ENCODE data around the gene CHRM4.

Gene CHRM4

DNA sequence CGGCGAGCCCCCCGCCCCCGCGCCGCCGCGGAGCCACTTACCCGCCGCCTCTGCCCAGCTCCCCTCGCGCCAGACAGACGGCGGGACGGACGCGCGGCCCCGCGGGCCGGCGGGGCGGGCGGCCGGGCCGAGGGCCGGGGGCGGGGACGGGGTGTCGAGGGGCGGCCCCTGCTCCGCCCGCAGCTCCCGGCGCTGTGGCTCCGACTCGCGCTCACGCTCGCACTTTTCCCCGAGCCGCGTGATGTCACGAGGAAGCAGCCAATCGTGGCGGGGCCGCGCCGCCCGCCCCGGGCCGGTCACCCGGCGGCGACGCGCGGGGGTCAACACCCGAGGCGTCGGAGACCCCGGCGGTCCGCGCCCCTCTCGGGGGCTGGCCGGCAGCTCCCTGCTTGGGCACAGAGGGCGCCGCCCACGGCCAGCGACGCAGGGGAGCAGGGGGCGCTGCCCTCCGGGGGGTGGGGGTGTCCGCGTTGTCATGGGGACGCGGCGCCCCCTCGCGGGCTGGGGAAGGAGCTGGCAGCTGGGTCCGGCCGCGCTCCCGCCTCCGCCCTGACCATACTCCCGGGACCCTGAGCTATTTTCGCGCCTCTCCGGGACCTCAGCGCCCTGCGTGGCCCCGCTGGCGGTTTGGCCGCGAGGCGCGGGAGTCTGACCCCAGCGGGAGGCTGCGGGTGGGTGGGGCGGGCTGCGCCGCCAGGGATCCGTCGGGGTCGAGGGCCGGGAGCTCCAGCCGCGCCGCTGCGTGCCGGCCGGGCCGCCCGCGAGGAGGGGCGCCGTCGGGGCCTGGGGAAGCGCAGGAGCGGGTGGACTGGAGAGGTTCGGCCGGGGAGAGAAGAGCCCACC lies at the start of gene CHRM4:
Gene CHRM4 (minus strand): TSS at position 199 of the 843 bp plus-strand sequence. CDS start 5,219 bp downstream, outside the sequence.
- peak; percentile 40 for DNase-seq

DNA sequence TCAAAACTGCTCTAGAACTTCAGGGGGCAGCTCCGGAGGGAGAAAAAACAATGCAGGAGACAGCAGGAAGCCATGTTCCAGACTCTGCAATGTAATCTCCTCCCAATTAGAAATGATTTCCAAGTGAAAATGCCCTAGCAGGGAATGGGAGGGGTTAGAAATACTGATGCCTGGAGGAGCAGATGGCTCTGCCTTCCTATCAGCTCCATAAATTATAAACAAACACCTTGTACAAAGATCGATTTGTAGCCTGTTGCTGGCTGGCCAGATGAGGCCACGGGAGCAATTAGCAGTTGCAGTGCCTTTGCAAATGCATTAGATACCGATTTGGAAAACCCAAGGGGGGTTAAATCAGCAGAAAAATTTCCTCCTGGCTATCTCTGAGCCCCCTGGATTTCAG lies 46.6 kb upstream of the CHRM4 start:
- DNase-seq = no peak

DNA sequence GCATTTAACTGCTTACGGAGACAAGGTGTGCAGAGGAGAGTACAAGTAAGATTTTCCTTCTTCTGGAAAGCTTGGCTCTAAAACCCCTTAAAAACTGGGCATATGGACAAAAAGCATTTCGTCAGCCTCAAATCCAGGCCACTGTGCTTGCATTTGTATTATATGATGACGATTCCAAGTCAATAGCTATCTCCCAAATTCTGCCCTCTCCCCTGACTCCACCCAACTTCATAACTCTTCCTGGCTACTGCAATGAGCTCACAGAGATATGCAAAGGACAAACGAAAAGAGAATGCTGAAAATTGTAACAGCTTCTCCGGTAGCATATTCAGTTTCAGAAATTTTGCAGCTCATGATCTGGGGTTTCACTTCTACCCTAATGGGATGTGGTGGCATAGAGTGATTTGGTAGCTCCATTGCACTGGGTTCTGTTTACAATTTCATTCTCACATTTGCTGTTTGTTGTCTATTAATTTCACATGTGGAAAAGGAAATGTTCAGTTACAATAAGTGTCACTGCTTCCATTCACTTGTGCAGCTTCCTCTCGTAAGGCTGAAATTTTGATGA lies 45.6 kb upstream of the CHRM4 start:
- no peak for DNase-seq

DNA sequence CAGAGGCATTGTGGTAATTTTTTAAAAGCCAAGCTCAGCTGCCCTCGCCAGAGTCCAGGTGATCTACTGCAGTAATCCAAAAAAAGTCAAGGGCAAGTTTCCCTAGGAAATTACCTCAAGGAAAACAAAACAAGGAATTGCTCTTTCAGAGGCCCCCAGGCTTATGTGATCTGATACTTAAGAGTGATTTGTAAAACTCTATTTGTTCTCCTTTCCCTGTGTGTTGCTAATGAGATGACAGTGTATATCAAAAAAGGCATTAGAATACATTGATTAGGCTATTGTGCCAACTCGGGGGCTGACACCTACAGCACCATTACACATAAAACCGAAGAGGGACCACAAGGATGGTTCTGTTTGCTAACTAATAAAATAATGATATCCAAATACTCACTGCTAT lies 44.5 kb upstream of the CHRM4 start:
- DNase-seq = no peak

DNA sequence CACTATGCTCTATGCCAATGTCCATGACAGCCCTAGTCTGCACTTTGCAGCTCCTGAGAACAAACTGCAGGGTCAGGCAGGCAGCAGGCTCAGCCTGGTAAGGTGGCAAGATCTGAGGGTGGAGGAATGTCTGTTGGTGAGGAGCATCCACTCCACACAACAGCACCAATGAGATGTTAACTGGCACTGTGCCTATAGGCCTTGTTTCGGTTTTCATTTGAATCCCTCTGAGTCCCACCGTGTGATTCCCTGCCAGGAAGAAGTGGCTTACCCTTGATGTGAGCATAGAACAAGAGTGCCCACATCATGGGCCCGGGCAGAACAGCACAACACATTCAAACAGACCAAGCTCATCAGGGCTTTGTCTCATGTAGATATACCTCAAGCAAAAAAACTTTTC lies 44.1 kb upstream of the CHRM4 start:
- DNase-seq = no peak

DNA sequence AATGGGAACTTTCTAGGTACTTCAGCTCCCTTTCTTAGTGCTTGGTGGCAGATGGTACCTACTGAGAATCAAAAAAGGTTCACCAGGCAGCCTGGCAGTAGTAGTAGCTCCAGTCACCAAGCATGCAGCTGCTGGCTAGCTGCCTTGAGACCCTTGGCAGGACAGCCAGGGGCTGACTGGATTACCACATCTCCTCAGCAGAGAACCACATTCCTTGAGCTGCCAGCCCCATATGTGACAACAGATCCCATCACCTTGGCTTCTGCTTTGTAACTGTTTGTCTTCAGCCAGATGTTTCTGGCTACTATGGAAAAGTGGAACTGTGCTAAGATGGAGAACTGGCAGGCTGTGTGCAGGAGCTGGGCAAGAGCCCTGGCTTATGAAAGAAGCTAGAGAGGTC lies 39.6 kb upstream of the CHRM4 start:
- DNase-seq = no peak

DNA sequence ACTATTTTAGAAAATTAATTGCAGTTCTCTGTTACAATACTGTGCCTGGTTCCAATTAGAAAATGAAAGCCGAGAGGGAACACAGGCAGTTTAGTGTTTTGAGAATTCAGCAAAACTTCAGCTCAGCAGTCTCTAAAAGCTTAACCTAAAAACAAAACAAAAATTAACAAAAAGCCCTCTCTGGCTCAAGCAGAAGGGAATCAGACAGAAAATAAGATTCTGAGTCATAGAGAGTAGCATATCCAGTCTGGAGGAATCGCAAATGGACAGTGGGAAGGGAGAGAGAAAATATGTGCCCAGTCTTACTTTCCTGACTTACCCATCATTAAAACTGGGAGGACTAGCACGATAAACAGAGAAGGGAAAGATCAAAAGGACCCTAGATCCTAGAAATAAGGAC lies 38.1 kb upstream of the CHRM4 start:
- no peak for DNase-seq

DNA sequence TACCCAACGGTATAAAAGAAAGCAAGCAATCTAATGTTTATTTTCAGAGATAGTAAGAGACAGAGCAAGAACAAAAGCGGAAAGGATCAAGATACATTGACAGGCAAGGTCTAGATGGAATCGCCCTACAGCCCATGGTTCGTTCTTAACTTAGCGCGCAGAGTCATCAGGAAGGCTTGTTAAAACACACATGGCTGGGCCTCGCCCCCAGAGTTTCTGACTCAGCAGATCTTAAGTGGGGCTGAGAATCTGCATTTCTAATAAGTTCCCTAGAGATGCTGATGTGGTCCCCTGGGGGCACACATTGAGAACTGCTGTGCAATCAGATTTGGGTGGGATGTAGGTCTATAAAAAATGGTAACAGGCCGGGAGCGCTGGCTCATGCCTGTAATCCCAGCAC lies 35.8 kb upstream of the CHRM4 start:
- DNase-seq = no peak

DNA sequence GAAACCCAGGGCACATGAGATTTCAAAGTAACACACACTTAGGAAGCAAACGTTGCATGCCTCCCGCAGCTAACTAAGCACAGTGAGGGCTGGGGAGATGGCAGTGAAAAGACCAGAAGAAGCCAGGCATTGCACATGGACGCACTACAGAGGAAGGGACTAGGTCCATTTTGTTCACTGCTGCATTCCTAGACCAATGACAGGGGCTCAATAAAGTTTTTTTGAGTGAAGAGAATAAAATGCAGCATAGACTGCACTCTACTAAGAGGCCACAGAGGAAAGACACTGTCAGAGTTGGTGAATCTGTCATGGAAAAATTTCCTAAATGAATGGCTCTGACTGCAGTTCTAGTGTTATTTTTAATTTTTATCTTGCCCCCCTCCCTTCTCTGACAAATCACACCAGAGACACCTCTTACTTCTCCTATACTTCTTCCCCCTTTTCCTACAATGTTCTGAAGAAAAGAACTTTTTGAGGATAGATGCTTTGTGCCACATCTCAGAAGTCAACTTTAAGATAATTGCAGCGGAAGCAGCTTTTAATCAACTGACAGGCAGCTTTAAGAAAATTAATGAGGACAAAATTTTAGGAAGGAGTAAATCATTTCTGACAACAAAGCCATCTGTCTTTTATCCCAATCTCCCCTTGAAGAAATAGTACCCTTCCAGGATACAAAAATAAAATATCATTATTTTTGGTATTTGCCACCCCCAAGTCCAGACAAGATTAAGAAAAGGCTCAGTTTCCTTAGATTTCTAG lies 34.8 kb upstream of the CHRM4 start:
- DNase-seq = no peak

DNA sequence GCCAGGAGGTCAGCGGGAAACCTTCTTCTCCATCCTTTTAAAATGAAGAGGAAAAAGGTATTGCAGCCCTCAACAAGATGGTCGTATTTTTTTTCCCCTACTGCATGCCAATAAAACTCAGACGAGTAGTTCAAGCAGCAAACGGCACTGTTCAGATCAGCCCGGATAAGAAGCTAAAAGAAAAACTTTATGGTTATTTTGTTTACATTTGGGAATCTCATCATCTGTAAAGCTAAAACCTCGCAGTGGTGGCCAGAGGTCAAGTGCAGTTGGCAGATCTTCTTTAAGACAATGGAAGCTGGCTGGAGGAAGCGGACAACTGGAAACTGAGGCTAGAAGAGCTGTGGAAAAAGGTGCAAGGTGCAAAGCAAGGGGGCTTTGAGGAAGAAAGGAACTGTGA lies 31.0 kb upstream of the CHRM4 start:
- no peak for DNase-seq

DNA sequence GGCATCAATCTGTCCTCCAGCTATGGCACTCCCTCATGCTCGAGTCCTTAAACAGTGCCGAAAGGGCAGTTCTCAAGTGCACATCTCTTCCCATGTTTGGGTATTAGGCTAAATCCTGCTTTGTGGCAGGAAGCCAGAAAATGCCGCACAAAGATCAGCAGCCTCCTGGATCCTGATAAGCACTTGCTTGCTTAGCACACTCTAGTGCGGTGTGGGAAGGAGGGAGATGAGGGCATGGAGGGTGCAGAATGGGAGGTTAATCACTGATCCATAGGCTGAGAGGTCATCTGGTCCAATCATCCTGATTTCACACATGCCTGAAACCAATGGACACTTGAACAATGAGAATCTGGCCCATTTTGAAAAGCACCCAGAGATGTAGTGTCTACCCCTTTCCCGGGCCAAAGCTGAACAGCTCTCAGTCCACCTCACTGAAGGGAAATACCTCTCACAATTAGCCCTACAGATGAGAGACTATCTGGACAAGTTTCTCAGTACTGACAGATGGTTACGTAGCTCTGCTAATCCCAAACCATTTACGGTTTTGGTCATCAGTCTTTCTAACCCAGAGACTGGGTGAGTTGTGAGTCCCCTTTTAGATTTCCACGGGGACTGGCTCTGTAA lies 29.8 kb upstream of the CHRM4 start:
- no peak for DNase-seq

DNA sequence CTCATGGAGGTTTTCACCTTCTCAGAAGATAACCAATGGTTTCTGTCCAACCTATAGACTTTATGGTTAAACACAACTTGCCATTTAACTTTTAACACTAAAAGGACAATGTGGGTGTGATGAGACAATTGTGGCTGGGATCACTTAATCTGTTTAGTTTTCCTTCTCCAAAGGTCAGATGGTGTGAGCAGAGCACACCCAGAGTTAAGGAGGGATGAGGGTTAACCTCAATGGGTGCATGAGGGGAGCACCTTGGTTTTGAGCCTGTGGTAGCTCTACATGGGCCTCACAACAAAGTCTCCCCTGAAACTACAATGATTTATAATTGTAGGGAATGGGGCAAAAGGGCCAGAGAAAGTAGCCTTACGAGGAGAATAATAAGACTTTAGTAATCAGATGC lies 28.9 kb upstream of the CHRM4 start:
- DNase-seq = no peak

DNA sequence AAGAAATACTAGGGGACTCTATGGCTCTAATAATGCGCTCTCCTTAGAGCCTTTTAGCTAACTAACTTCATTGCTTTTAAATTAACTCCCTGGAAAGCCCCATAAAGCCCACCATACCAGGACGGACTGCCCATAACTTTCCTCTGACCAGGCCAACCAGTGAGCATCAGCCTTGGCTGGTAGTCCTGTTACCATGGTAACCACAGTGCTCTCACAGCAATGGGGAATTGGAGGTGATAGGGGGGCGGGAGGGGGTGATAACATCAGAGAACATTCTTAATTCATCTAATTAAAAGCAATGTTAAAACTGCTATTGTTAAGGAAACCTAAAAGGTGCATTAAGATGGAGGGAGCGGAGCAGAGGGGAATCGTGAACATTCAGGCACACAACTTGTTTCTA lies 27.2 kb upstream of the CHRM4 start:
- DNase-seq = no peak

DNA sequence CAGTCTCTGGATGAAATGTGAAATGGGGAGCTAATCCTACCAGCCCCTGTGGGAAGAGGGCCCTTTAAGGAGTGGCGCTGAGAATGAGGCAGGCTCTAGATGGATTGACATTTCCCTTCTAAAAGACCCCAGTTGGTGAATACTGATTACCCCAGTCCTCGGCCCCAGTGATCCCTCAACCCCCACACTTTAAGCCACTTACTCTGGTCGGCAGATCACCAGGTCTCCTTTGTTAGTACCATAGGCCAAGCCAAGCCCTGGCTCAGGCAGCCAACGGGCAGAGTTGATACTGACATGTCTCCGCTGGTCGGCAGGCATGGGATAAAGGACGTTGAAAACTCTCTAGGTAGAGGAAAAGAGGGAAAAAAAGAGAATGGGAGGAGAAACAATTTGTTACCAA lies 26.1 kb upstream of the CHRM4 start:
- no peak for DNase-seq

DNA sequence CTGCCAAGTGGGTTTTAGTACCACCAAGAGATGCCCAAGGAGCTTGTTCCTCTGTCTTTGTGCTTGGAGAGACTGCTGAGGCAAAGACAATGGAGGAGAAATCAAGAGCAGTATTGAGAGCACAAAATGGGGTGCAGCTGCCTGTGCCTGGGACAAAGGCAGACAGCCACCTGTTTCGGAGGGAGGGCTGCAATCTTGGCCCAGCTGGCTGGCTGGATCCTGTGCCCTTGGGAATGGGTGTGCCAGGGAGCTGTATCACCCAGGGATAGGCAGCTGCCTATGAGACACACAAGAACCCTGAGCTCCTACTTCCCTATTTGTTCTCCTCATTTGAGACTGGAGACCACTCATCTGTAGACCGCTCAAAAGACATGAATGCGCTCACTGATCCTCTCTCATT lies 23.3 kb upstream of the CHRM4 start:
- no peak for DNase-seq

DNA sequence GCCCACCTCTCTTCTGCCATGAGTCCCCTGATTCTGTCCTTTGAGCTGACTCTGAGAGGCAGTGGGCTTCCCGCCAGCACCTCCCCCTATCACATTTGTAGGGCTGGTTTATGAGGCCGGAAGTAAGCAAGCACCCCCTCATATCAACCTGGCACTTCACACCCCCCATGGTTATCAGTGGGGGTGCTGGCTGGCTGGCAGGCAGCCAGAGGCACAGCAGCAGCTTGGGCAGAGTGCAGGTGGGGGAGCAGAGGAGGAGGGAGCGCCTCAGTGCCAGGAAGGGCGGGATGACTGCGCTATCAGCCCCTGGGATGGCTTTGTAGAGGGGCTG lies 22.9 kb upstream of the CHRM4 start:
- DNase-seq = peak; percentile 81

DNA sequence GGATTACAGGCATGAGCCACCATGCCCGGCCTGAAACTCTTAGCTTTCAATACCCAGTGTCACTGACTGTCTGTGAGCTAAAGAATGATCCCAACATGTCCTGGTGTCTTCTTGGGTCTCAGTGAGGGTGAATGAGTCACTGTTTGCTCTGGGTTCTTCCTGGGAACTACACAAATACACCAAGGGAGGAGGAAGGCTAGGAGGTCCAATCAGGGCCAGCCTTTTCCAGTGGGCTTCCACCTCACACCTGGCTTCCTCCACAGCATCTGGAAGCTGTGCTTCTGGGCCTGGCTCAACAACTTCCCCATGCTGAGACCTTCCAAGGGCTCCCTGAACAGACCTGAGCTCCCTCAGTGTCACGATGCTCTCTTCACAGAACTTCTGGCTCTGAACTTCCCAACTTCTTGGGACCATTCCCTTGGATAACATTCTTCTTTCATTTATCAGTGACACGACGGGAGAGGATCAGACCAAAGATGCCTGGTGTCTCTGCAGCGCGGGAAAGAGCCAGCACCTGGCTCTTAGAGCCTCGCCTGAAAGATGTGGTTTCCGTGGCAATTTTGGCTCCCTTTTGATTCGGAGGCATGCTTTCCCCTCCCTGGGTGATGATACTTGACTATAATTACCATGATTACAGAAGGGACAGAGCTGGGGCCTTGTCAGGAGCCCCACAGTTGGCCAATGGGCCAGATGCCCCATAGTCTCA lies 22.3 kb upstream of the CHRM4 start:
- peak; percentile 81 for DNase-seq

DNA sequence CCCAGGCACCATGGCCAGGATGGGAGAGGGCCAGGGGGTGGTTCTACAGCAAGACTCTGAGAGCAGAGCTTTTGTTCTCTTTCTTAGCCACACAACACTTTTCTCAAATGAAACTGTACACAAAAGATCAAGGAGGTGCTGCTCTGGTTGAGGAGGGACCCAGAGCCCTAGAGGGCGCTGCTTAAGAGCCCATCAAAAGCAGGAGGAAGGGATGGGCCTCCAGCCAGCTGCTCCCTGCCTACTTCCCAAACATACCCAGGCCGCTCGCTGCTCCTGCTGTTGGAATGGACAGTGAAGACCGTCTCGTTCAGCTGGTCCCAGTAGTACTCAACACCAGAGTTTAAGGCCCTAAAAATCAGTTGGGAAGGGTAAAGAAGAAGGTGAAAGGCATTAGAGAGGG lies 18.4 kb upstream of the CHRM4 start:
- no peak for DNase-seq

DNA sequence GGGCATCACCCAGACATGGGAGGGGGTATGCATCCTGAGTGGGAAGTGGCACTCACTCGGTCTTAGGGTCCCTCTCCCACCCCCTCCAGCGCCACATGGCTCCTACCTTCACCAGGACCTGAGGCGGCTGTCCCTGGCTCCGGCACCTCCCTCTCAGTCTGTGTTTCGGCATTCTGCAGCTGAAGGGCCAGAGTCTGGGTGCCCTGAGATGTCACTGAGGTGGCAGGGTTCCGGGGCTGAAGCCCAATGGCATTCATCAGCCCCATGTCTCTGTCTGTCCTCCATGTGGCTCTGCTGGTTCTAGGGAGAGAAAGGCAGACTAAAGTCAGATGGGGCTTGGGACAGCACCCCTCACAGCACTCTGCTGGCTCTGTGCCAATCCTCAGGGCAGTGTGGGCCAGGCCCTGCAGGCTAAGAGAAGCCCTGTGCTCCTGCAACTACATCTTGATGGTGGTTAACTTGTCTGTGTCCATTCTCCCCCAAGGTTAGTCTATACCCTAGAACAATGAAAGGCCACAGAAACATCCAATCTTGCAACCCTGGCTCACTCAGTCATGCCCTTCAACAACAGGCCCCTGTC lies 16.9 kb upstream of the CHRM4 start:
- no peak for DNase-seq

DNA sequence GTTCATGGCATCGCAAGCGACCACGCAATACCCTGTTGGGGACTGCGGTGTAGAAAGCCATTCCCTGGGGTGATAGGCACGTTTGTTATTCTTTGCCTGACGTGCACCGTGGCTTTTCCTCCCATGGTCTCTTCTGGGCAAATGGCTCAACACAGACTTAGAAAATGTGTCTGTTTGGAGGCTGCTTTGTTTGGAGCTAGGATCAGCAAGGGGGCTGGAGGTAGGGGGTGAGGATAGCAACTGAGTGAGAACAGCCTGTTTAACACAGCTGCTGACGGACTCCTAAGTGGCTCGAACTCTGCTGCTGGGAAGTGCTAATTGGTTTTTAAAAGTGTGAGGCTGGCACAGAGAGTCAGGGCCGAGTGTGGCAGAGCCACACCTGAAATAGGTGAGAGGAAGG lies 16.1 kb upstream of the CHRM4 start:
- DNase-seq = no peak

DNA sequence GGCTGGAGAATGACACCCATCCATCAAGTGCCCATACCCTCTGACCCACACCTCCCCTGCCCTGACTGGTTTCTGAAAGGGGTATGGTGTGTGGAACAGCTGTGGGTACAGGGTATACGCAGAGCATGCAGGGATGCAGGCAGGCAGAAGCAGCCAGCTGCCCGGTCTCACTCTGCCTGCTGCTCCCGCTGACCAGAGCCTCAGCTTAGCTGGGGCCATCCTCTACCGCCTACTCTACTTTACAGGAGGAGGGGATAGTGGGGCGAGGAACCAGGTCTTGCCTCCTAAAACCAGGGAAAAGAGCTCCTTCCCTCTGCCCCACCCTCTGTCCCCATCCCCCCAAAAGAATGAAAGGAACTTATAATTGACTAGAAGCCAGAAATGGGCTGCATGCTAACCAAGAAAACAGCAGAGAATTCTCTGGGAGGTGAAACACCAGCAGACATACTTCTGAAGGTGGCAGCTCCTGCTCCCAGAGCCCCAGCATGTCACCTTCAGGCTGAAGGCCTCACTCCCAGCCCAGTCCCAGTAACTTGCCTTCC lies 13.0 kb upstream of the CHRM4 start:
- DNase-seq = no peak

Measured in NCI-H2227 treated with DMSO at 0.1 percent for 48 hours (cell line).